Ectodermal cell (in vitro differentiated cells): ENCODE results near the gene OSM.

Experiments used
- H3K27ac ChIP-seq: 2 replicates; pipeline ENCODE4 v1.7.0; 2013; ENCODE audit warnings: mild to moderate bottlenecking, low read depth, low read length; ENCODE audit not compliant: insufficient read depth, poor library complexity, severe bottlenecking
- H3K27me3 ChIP-seq: 2 replicates; pipeline ENCODE4 v1.7.0; 2013; ENCODE audit warnings: mild to moderate bottlenecking, low read length; ENCODE audit not compliant: insufficient read depth, control insufficient read depth, poor library complexity, severe bottlenecking
- H3K36me3 ChIP-seq: one replicate; pipeline ENCODE4 v1.7.0; 2013; ENCODE audit warnings: low read length; ENCODE audit not compliant: control insufficient read depth, insufficient read depth
- H3K4me1 ChIP-seq: one replicate; pipeline ENCODE4 v1.7.0; 2013; ENCODE audit warnings: low read length; ENCODE audit not compliant: control insufficient read depth, insufficient read depth
- H3K4me3 ChIP-seq: 2 replicates; pipeline ENCODE4 v1.7.0; 2013; ENCODE audit warnings: low read depth, low read length, control low read depth; ENCODE audit not compliant: insufficient read depth
- H3K9me3 ChIP-seq: 2 replicates; pipeline ENCODE4 v1.7.0; 2013; ENCODE audit warnings: mild to moderate bottlenecking, low read length, moderate library complexity; ENCODE audit not compliant: control insufficient read depth
- WGBS, 2 experiments: methylation state at CpG; one replicate each; pipeline ENCODE4 v1.1.7; 2013; ENCODE audit warnings: missing lambda C conversion rate in 2 of 2; 5-methylcytosine and 5-hydroxymethylcytosine counted together

Gene OSM

DNA sequence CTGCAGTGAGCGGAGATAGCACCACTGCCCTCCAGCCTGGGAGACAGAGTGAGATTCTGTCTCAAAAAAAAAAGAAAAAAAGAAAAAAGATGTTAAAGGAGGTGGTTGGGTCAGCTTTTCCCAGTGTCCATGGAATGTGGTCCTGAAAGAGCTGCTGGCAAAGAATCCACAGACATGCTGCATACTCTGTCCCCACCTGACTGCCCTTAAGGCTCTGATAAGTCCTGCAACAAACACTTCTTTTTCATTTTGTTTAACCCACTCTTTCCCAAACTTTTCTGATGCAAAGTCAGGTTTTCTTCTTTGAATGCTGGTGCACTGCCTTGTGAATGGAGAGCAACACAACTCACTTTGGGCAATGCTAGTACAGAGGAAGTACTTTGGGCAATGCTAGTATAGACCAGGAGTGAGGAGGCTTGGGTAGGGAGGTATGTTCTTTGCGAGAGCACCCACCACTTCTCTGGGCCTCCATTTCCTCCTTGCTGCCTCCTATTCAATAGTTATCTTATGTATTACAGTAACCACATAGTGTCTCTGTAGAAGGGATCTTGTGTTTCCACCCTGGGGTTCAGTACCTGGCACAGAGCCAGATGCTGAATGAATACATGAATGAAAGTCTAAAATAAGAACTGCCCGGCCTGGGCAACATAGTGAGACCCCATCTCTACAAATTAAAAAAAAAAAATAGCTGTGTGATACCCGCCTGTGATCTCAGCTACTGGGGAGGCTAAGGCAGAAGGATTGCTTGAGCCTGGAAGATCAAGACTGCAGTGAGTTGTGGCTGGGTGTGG, 39.0 kb downstream of the OSM start:
- no peaks in the 10 kb centered on the region for H3K9me3 ChIP-seq
- WGBS, 2 experiments = 95 to 96% methylated on average over 3 to 4 of the region's 4 CpGs
- no peak overlapping the region for H3K27ac ChIP-seq
- H3K27me3 ChIP-seq = no peaks in the 10 kb centered on the region
- no peak overlapping the region for H3K4me3 ChIP-seq
- H3K4me1 ChIP-seq = peaks cover 8% of the 10 kb centered on the region
- H3K36me3 ChIP-seq = no peaks in the 10 kb centered on the region

DNA sequence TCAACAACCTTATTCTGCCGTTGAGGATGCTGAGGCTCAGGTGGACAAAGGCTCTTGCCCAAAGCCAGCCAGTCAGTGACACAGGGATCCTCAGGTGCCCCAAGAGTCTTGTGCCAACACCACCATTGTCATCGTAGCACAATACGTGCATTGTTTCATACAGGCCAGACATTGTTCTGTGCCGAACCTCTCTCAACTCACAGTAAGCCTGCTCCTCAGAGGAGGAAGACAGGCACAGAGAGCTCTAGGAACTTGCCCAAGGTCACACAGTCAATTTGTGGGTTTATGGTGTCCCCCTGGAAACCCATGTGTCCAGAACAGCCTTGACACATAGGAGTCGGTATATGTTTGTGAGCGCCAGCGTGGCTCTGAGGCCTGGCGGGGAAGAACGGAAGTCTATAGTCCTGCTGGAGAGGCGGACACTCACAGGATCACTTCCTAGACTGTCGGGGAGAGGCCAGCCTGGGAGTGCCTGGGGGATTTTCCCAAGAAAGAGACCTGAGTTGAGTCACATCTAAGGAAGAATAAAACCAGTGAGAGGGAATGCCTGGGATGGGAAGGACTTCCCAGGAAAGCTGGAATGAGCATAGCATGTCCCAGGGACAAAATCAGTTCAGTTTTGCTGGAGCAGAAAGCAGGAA, 40.3 kb downstream of the OSM start:
- Histone ChIP-seq H3K36me3 (no peaks in the 10 kb centered on the region), H3K27ac (no peak overlapping the region), H3K9me3 (no peaks in the 10 kb centered on the region), H3K4me1 (peaks cover 6% of the 10 kb centered on the region), H3K27me3 (no peaks in the 10 kb centered on the region), H3K4me3 (no peak overlapping the region)
- 91 to 92% methylated on average over 11 of the region's 11 CpGs for WGBS, 2 experiments

GRCh38 chr22:30225220-30225927, 41.3 kb downstream of the OSM start:
- H3K9me3 ChIP-seq = no peaks in the 10 kb centered on the region
- no peaks in the 10 kb centered on the region for H3K27me3 ChIP-seq
- no peaks in the 10 kb centered on the region for H3K36me3 ChIP-seq
- H3K4me3 ChIP-seq = no peak overlapping the region
- H3K4me1 ChIP-seq = peaks cover 6% of the 10 kb centered on the region
- H3K27ac ChIP-seq = no peak overlapping the region
- 92 to 96% methylated on average over 7 of the region's 7 CpGs for WGBS, 2 experiments

DNA sequence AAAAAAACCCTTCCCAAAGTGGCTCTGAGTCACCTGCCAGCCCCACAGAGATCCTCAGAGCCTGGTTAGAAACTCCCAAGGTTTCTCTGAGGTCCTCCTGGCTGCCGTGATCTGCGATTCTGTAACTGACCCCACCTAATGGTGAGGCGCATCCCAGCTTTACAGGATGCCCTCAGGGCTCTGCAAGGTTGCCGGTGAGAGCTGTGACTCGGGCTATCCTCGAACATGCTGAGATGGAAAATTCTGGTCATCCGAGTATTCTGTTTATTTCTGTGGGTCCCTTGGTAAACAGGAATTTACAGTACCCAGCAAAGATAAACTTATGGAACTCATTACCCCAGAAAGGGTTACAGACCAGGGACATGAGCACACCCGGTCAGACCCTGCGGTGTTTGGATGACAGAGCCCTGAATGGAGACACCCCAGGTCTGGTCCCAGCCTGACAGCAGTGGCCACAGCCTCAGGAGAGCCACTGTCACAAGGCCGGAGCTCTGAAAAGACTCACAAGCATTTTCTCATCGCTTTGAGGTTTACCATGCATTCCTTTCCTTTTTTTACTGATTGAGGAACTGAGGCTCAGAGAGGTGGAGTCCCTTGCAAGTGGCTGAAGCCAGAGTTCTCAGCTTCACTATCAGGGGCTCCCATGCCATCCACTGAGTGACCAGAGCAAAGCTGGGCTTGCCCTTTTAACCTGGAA, 42.3 kb downstream of the OSM start:
- Histone ChIP-seq H3K4me3 (no peak overlapping the region), H3K9me3 (no peaks in the 10 kb centered on the region), H3K36me3 (no peaks in the 10 kb centered on the region), H3K27ac (no peak overlapping the region), H3K27me3 (no peaks in the 10 kb centered on the region), H3K4me1 (peaks cover 6% of the 10 kb centered on the region)
- 59 to 68% methylated on average over 11 of the region's 11 CpGs for WGBS, 2 experiments

- 91% methylated on average over 15 of the region's 15 CpGs for WGBS, 2 experiments
- no peaks in the 10 kb centered on the region for H3K36me3 ChIP-seq
- H3K4me1 ChIP-seq = no peaks in the 10 kb centered on the region
- no peak overlapping the region for H3K27ac ChIP-seq
- no peaks in the 10 kb centered on the region for H3K9me3 ChIP-seq
- H3K27me3 ChIP-seq = no peaks in the 10 kb centered on the region
- no peak overlapping the region for H3K4me3 ChIP-seq
Measured at GRCh38 chr22:30223303-30223702, 43.3 kb downstream of the OSM start.

DNA sequence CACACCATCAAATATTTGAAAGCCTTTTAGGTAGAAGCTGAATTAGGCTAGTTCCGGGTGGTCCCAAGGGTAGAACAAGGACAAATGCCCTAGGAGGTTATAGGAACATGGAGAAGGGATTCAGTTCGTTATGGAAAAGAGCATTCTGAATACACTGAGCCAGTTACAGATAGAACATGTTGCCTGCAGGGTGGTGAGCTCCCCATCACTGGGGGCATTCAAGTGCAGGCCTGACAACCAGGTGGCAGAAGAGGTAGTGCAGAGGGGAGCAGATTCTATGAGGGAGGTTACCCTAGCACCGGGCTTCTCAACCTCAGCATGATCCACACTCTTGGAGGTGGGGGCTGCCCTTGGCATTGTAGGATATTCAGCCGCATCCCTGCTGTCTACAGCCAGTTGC, 44.3 kb downstream of the OSM start:
- WGBS, 2 experiments = 88 to 89% methylated on average over 4 of the region's 4 CpGs
- H3K4me3 ChIP-seq = no peak overlapping the region
- H3K9me3 ChIP-seq = no peaks in the 10 kb centered on the region
- peaks cover 3% of the 10 kb centered on the region for H3K4me1 ChIP-seq
- H3K36me3 ChIP-seq = no peaks in the 10 kb centered on the region
- H3K27ac ChIP-seq = no peak overlapping the region
- no peaks in the 10 kb centered on the region for H3K27me3 ChIP-seq

DNA sequence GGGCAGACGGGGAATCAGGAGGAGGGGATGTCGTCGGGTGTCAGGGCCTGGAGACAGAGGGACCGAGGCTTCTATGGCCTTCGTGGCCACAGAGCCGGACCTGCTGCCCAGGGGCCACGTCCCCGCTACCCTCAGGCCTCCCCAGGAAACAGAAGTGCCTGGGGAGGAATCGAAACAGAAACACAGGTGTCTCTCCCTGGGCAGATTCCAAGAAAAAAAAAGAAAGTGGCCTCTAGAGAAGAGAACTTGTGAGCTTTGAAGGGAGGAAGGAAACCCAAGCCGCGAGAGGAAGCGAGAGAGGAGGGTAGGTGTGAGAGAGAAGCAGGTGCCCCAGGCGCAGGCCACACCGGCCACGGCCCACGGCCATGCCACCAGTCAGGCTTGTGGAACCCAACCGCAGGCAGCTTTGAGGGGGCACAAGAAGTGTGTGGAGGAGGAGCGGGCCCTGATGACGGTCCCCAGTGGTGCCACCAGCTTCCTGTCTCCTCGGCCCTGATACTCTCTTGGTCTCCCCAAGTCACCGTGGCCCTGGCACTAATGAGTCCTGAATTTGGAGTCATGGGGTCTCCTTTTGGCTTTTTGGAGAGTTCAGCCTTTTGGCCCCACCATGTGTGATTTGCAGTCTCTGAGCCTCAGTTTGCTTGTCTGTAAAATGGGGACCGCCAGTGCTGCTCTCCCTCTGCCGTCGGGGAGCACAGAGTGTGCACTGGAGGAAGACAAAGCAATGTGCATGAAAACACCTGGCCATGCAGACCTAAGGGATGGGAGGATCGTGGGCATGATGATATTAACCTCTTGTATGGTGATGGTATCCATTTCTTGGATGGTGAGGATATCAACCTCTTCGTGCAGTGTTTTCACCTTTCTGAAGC, 45.3 kb downstream of the OSM start:
- Histone ChIP-seq H3K27ac (no peak overlapping the region), H3K4me1 (peaks cover 3% of the 10 kb centered on the region), H3K36me3 (no peaks in the 10 kb centered on the region), H3K4me3 (no peak overlapping the region), H3K9me3 (no peaks in the 10 kb centered on the region), H3K27me3 (no peaks in the 10 kb centered on the region)
- 92 to 94% methylated on average over 26 of the region's 26 CpGs for WGBS, 2 experiments

DNA sequence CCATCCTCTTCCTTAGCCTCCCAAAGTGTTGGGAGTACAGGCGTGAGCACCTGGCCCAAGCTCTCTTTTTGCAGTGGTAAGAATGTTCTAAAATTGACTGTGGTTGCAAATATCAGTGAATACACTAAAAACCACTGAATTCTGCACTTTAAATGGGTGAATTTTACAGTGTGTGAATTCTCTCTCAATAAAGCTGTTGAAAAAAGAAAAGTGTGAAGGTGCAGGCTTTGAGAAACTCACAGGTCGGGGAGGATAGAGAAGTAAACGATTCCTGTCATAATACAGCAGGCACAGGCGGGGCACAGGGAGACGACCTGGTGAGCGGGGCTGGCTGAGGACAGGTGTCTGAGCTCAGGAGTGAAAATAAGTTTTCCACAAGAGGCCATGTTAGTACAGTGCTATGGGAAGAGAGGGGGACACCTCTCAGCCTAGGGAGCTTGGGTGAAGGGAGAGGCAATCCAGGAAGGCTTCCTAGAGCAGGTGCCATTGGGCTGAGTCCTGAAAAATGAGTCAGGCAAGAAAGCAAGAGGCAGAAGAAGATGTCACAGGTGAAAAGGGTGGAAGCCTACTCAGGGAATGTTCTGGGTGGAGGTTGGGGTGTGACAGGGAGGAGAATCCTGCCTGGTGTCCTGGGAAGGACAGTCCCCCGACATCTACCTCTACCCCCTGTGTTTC, 46.2 kb downstream of the OSM start:
- no peaks in the 10 kb centered on the region for H3K36me3 ChIP-seq
- H3K4me1 ChIP-seq = peaks cover 3% of the 10 kb centered on the region
- H3K27ac ChIP-seq = no peak overlapping the region
- no peaks in the 10 kb centered on the region for H3K9me3 ChIP-seq
- H3K27me3 ChIP-seq = no peaks in the 10 kb centered on the region
- WGBS, 2 experiments = 84 to 89% methylated on average over 7 of the region's 7 CpGs
- H3K4me3 ChIP-seq = no peak overlapping the region

- no peaks in the 10 kb centered on the region for H3K9me3 ChIP-seq
- no peaks in the 10 kb centered on the region for H3K36me3 ChIP-seq
- no peak overlapping the region for H3K4me3 ChIP-seq
- H3K27me3 ChIP-seq = no peaks in the 10 kb centered on the region
- H3K27ac ChIP-seq = no peak overlapping the region
- peaks cover 3% of the 10 kb centered on the region for H3K4me1 ChIP-seq
Measured at GRCh38 chr22:30219668-30220278, 46.9 kb downstream of the OSM start.
